K562 (cell line): Measurements from ENCODE around the gene MYL11. TPM values are rescaled to one million over a fixed set of nuclear protein-coding genes. Genes with fewer than 3 reads are reported as not detected.

Experiments used
- ARID1B ChIP-seq: fragments of 450-650 bp; IDR thresholded peaks from 2 replicates; pipeline ENCODE4 v1.6.1; 2016; ENCODE audit warnings: antibody characterized with exemption, mild to moderate bottlenecking, inconsistent platforms
- EP300 ChIP-seq: IDR thresholded peaks from 2 replicates; pipeline ENCODE4 v1.6.1; 2012; ENCODE audit warnings: low read length, improper control_type of control experiment
- HDAC8 ChIP-seq: fragments of 450-650 bp; IDR thresholded peaks from 2 replicates; pipeline ENCODE4 v1.6.1; 2016; ENCODE audit warnings: mild to moderate bottlenecking, missing genetic modification characterization, moderate library complexity, missing compliant biosample characterization
- HNRNPLL ChIP-seq: fragments of 200-400 bp; formaldehyde crosslinking; IDR thresholded peaks from 2 replicates; pipeline ENCODE4 v1.6.1; 2017; ENCODE audit warnings: low read length, low read depth, mild to moderate bottlenecking; ENCODE audit not compliant: poor library complexity, severe bottlenecking
- KDM2B ChIP-seq: fragments of 250-450 bp; sonication (Bioruptor Pico); IDR thresholded peaks from 2 replicates; pipeline ENCODE4 v1.8.0; 2021; ENCODE audit warnings: mild to moderate bottlenecking, moderate library complexity
- MAFK ChIP-seq: IDR thresholded peaks from 2 replicates; pipeline ENCODE4 v1.6.1; 2011; ENCODE audit warnings: low read length, improper control_type of control experiment
- MBD2 ChIP-seq: sonication (generic); IDR thresholded peaks from 2 replicates; pipeline ENCODE4 v1.6.1; 2016; ENCODE audit warnings: low read depth, borderline replicate concordance
- PTRF ChIP-seq: fragments of 450-650 bp; IDR thresholded peaks from 2 replicates; pipeline ENCODE4 v1.6.1; 2016; ENCODE audit warnings: mild to moderate bottlenecking, missing genetic modification characterization, missing compliant biosample characterization
- RAD21 ChIP-seq, 2 experiments: fragments of 250-450 bp in 1 of 2; fragments of 450-650 bp in 1 of 2; sonication (Bioruptor Pico) in 1 of 2; formaldehyde crosslinking in 1 of 2; IDR thresholded peaks in 1 of 2; conservative IDR thresholded peaks in 1 of 2; 2 replicates each; pipeline versions ENCODE4 v1.4.0 to v1.8.0; 2020 to 2022; ENCODE audit warnings: mild to moderate bottlenecking in 2 of 2, moderate library complexity in 1 of 2
- RBM17 ChIP-seq: fragments of 200-400 bp; formaldehyde crosslinking; IDR thresholded peaks from 2 replicates; pipeline ENCODE4 v1.6.1; 2017; ENCODE audit warnings: low read depth, mild to moderate bottlenecking, low read length, borderline replicate concordance
- SIX5 ChIP-seq, 2 experiments: IDR thresholded peaks; 2 replicates each; pipeline ENCODE4 v1.6.1; 2011; ENCODE audit warnings: low read length in 2 of 2, borderline replicate concordance in 1 of 2, low read depth in 1 of 2, mild to moderate bottlenecking in 1 of 2, moderate library complexity in 1 of 2; ENCODE audit not compliant: insufficient read depth in 1 of 2
- TARDBP ChIP-seq: fragments of 450-650 bp; IDR thresholded peaks from 2 replicates; pipeline ENCODE4 v1.6.1; 2016
- ZNF184 ChIP-seq: sonication (generic); formaldehyde crosslinking; IDR thresholded peaks from 2 replicates; pipeline ENCODE4 v1.5.0; 2020; ENCODE audit warnings: missing genetic modification reagents
- ZNF282 ChIP-seq: sonication (generic); formaldehyde crosslinking; IDR thresholded peaks from 2 replicates; pipeline ENCODE4 v1.8.1; 2023; ENCODE audit warnings: missing genetic modification reagents
- ZNF41 ChIP-seq: fragments of 250-450 bp; sonication (Bioruptor Pico); conservative IDR thresholded peaks from 2 replicates; pipeline ENCODE4 v1.4.0; 2020; ENCODE audit warnings: mild to moderate bottlenecking
- ZNF717 ChIP-seq: fragments of 250-450 bp; sonication (Bioruptor Pico); IDR thresholded peaks from 2 replicates; pipeline ENCODE4 v1.5.0; 2021
- ZNF780A ChIP-seq: fragments of 250-450 bp; sonication (Bioruptor Pico); IDR thresholded peaks from 2 replicates; pipeline ENCODE4 v1.5.0; 2021; ENCODE audit warnings: mild to moderate bottlenecking
- polyA plus RNA-seq, 8 experiments: library from polyadenylated mRNA; depleted of rRNA in 4 of 8; stranded (reverse) in 5 of 8; unstranded in 3 of 8; fragments of >200 nt; fragmentation: Nextera tagmentation in 2 of 8; fragmentation: Illumina TruSeq in 1 of 8; extraction: Ambion mirVana in 2 of 8; extraction: Trizol in 1 of 8; gene quantifications; 2 replicates each; pipeline versions ENCODE4 v1.2.1 to v1.2.3, GENCODE V29; 2011 to 2014; ENCODE audit warnings: inconsistent platforms in 1 of 8, missing spikeins in 1 of 8
- total RNA-seq, 7 experiments: library from RNA; depleted of rRNA in 6 of 7; stranded (reverse); fragments of >200 nt in 6 of 7; fragmentation: Illumina TruSeq in 2 of 7; extraction: Trizol in 2 of 7; gene quantifications; 2 replicates each; pipeline versions ENCODE4 v1.2.1 to v1.2.3, GENCODE V29; 2011 to 2021; ENCODE audit warnings: low replicate concordance in 1 of 7
- TF ChIP-seq, protein P1 (sequence below), 2 experiments: fragments of 200-800 bp in 1 of 2; sonication (Bioruptor generic) in 1 of 2; sonication (generic) in 1 of 2; formaldehyde crosslinking in 1 of 2; IDR thresholded peaks in 1 of 2; conservative IDR thresholded peaks in 1 of 2; 2 replicates each; pipeline versions ENCODE4 v1.5.0 to v1.6.1; 2016 to 2020; ENCODE audit warnings: missing compliant biosample characterization in 1 of 2, missing genetic modification characterization in 1 of 2, missing genetic modification reagents in 1 of 2
- TF ChIP-seq, protein P2 (sequence below): fragments of 250-450 bp; sonication (Bioruptor Pico); IDR thresholded peaks from 2 replicates; pipeline ENCODE4 v1.9.0; 2021; ENCODE audit warnings: mild to moderate bottlenecking, inconsistent platforms
- TF ChIP-seq, protein P3 (sequence below): fragments of 250-450 bp; sonication (Bioruptor Pico); IDR thresholded peaks from 2 replicates; pipeline ENCODE4 v1.5.0; 2021; ENCODE audit warnings: mild to moderate bottlenecking, borderline replicate concordance
- TF ChIP-seq, protein P4 (sequence below): sonication (generic); formaldehyde crosslinking; IDR thresholded peaks from 2 replicates; pipeline ENCODE4 v1.8.0; 2022; ENCODE audit warnings: missing genetic modification reagents, mild to moderate bottlenecking, moderate library complexity, borderline replicate concordance

Gene MYL11
- total and polyA plus RNA-seq, 9 of the 15 experiments (the other 6 are each of a cell fraction or from before 2014, with no cell fraction given), result 0.31 to 1.5 (median 0.73) TPM; not detected in 4

DNA sequence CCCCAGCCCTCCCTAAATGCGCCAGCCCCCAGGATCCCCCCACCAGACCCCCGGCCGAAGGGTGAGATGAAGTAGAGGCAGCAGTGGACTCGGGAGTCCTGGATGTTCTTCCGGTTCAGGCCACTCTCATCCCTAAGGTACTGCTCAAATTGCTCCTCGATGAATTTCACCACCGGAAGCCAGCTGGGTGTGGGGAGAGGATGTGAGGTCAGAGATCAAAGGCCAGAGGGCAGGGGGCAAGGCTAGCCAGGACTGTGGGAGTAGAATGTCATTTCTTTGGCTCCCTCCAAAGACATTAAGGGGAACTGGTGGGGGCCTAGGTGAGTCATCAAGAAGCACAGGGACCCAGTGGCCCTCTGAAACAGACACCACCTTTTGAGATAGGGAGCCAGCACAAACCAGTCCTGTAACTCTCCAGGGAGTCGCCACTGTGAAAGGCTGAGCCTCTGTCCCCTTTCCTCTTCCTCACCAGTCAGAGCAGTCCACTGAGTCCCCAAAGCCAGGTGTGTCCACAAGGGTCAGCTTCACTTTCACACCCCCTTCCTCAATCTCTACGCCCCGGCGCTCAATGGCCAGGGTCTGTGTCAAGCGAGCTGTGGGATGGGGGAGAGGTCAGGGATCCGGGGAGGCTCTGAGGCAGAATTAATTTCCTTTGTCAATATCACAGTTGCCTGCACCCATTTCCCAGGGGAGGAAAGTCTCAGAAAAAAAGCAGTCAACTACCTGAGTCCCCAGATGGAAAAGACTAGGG lies 6.9 kb downstream of the MYL11 start (continued):
- TF ChIP-seq KDM2B (no peak), ZNF41 (no peak), ZNF282 (CRISPR knock-in tag) (no peak), ARID1B (peak; percentile 77), ZNF717 (CRISPR knock-in tag) (no peak), RAD21 (CRISPR knock-in tag; conservative IDR thresholded peaks at IDR 0.05 in 1 of 2, IDR thresholded peaks at IDR 0.05 in 1 of 2) (peak in 1 of 2 experiments; percentile 33; a peak in 2 of 4 replicates), SIX5 (IDR thresholded peaks at IDR 0.05; ENCODE audit: borderline replicate concordance in 1 of 2, insufficient read depth in 1 of 2, low read depth in 1 of 2, low read length in 2 of 2) (no peak), ZNF780A (CRISPR knock-in tag) (no peak), TARDBP (no peak), HNRNPLL (peak; percentile 13), PTRF (tag) (no peak), EP300 (peak; percentile 57; the same call in 1 of the 2 replicates), ZNF184 (CRISPR knock-in tag) (no peak), MBD2 (0 out of 2 replicates have a peak, but pooled peaks have one; percentile 44), HDAC8 (tag) (no peak), RBM17 (no peak), MAFK (no peak)
- TF ChIP-seq, protein P1, sequence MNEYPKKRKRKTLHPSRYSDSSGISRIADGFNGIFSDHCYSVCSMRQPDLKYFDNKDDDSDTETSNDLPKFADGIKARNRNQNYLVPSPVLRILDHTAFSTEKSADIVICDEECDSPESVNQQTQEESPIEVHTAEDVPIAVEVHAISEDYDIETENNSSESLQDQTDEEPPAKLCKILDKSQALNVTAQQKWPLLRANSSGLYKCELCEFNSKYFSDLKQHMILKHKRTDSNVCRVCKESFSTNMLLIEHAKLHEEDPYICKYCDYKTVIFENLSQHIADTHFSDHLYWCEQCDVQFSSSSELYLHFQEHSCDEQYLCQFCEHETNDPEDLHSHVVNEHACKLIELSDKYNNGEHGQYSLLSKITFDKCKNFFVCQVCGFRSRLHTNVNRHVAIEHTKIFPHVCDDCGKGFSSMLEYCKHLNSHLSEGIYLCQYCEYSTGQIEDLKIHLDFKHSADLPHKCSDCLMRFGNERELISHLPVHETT (CRISPR knock-in tag; conservative IDR thresholded peaks at IDR 0.05 in 1 of 2, IDR thresholded peaks at IDR 0.05 in 1 of 2), result peak in 1 of 2 experiments; percentile 63; a peak in 1 of 4 replicates
- TF ChIP-seq, protein P2, sequence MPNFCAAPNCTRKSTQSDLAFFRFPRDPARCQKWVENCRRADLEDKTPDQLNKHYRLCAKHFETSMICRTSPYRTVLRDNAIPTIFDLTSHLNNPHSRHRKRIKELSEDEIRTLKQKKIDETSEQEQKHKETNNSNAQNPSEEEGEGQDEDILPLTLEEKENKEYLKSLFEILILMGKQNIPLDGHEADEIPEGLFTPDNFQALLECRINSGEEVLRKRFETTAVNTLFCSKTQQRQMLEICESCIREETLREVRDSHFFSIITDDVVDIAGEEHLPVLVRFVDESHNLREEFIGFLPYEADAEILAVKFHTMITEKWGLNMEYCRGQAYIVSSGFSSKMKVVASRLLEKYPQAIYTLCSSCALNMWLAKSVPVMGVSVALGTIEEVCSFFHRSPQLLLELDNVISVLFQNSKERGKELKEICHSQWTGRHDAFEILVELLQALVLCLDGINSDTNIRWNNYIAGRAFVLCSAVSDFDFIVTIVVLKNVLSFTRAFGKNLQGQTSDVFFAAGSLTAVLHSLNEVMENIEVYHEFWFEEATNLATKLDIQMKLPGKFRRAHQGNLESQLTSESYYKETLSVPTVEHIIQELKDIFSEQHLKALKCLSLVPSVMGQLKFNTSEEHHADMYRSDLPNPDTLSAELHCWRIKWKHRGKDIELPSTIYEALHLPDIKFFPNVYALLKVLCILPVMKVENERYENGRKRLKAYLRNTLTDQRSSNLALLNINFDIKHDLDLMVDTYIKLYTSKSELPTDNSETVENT (CRISPR knock-in tag), result no peak
- TF ChIP-seq, protein P3, sequence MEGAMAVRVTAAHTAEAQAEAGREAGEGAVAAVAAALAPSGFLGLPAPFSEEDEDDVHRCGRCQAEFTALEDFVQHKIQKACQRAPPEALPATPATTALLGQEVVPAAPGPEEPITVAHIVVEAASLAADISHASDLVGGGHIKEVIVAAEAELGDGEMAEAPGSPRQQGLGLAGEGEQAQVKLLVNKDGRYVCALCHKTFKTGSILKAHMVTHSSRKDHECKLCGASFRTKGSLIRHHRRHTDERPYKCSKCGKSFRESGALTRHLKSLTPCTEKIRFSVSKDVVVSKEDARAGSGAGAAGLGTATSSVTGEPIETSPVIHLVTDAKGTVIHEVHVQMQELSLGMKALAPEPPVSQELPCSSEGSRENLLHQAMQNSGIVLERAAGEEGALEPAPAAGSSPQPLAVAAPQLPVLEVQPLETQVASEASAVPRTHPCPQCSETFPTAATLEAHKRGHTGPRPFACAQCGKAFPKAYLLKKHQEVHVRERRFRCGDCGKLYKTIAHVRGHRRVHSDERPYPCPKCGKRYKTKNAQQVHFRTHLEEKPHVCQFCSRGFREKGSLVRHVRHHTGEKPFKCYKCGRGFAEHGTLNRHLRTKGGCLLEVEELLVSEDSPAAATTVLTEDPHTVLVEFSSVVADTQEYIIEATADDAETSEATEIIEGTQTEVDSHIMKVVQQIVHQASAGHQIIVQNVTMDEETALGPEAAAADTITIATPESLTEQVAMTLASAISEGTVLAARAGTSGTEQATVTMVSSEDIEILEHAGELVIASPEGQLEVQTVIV, result no peak
- TF ChIP-seq, protein P4, sequence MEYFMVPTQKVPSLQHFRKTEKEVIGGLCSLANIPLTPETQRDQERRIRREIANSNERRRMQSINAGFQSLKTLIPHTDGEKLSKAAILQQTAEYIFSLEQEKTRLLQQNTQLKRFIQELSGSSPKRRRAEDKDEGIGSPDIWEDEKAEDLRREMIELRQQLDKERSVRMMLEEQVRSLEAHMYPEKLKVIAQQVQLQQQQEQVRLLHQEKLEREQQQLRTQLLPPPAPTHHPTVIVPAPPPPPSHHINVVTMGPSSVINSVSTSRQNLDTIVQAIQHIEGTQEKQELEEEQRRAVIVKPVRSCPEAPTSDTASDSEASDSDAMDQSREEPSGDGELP (CRISPR knock-in tag), result peak; percentile 93
